ENCODE measurements around the gene KCNJ14. TPM values are rescaled to one million over a fixed set of nuclear protein-coding genes. Genes with fewer than 3 reads are reported as not detected.

Gene KCNJ14
- 1 to 10 TPM; 1.7 to 2.1 TPM for total RNA-seq

- ATAC-seq (replicated peaks), result no peak
- H3K4me3 Mint-ChIP-seq, result no peak within 1 kb of the TSS
- H3K36me3 Mint-ChIP-seq (ENCODE audit: low read depth), result peaks cover 89% of the 10 kb centered on the region
- peaks cover 8% of the 10 kb centered on the region for H3K4me1 Mint-ChIP-seq
- no peaks in the 10 kb centered on the region for H3K27me3 Mint-ChIP-seq
- no peaks in the 10 kb centered on the region for H3K9me3 Mint-ChIP-seq
- H3K27ac Mint-ChIP-seq, result peak within 1 kb of the TSS; percentile 37
Measured at GRCh38 chr19:48455171-48455907, at the start of gene KCNJ14. Gene KCNJ14, plus strand, starts transcription at chr19:48455574. Its CDS starts 6,151 bp downstream, at chr19:48461725.

- Mint-ChIP-seq H3K27me3 (peaks cover 5% of the 10 kb centered on the region), H3K27ac (no peak overlapping the region), H3K36me3 (ENCODE audit: low read depth) (no peaks in the 10 kb centered on the region), H3K9me3 (no peaks in the 10 kb centered on the region), H3K4me3 (no peak overlapping the region), H3K4me1 (peaks cover 7% of the 10 kb centered on the region)
- no peak for ATAC-seq (replicated peaks)
Measured at GRCh38 chr19:48405850-48406249, 49.5 kb upstream of the KCNJ14 start.

GRCh38 chr19:48413879-48414587 lies 41.3 kb upstream of the KCNJ14 start:
- H3K4me1 Mint-ChIP-seq, result peaks cover 15% of the 10 kb centered on the region
- H3K27me3 Mint-ChIP-seq, result no peaks in the 10 kb centered on the region
- no peak for ATAC-seq (replicated peaks)
- H3K4me3 Mint-ChIP-seq, result peak overlapping the region; percentile 15
- H3K36me3 Mint-ChIP-seq (ENCODE audit: low read depth), result no peaks in the 10 kb centered on the region
- no peaks in the 10 kb centered on the region for H3K9me3 Mint-ChIP-seq
- H3K27ac Mint-ChIP-seq, result no peak overlapping the region

- Mint-ChIP-seq H3K36me3 (ENCODE audit: low read depth) (no peaks in the 10 kb centered on the region), H3K9me3 (no peaks in the 10 kb centered on the region), H3K4me1 (peaks cover 19% of the 10 kb centered on the region), H3K27ac (no peak overlapping the region), H3K4me3 (peak overlapping the region; percentile 78), H3K27me3 (no peaks in the 10 kb centered on the region)
- ATAC-seq (replicated peaks), result peak; percentile 48
Measured at GRCh38 chr19:48415395-48415794, 40.0 kb upstream of the KCNJ14 start.

GRCh38 chr19:48415806-48416221 lies 39.6 kb upstream of the KCNJ14 start:
- Mint-ChIP-seq H3K27me3 (no peaks in the 10 kb centered on the region), H3K36me3 (ENCODE audit: low read depth) (no peaks in the 10 kb centered on the region), H3K4me3 (peak overlapping the region; percentile 78), H3K27ac (no peak overlapping the region), H3K4me1 (peaks cover 19% of the 10 kb centered on the region), H3K9me3 (no peaks in the 10 kb centered on the region)
- ATAC-seq (replicated peaks), result no peak

- Mint-ChIP-seq H3K27me3 (no peaks in the 10 kb centered on the region), H3K36me3 (ENCODE audit: low read depth) (no peaks in the 10 kb centered on the region), H3K4me3 (no peak overlapping the region), H3K27ac (no peak overlapping the region), H3K4me1 (peaks cover 19% of the 10 kb centered on the region), H3K9me3 (no peaks in the 10 kb centered on the region)
- no peak for ATAC-seq (replicated peaks)
Measured at GRCh38 chr19:48417421-48417820, 38.0 kb upstream of the KCNJ14 start.

- Mint-ChIP-seq H3K4me1 (peaks cover 19% of the 10 kb centered on the region), H3K27me3 (no peaks in the 10 kb centered on the region), H3K9me3 (no peaks in the 10 kb centered on the region), H3K36me3 (ENCODE audit: low read depth) (no peaks in the 10 kb centered on the region), H3K4me3 (peak overlapping the region; percentile 79), H3K27ac (peak overlapping the region; percentile 94)
- peak; percentile 72 for ATAC-seq (replicated peaks)
Measured at GRCh38 chr19:48418317-48419064, 36.9 kb upstream of the KCNJ14 start.

GRCh38 chr19:48419158-48419920 lies 36.0 kb upstream of the KCNJ14 start:
- Mint-ChIP-seq H3K36me3 (ENCODE audit: low read depth) (no peaks in the 10 kb centered on the region), H3K27ac (peak overlapping the region; percentile 94), H3K4me1 (peaks cover 19% of the 10 kb centered on the region), H3K9me3 (no peaks in the 10 kb centered on the region), H3K4me3 (peak overlapping the region; percentile 79), H3K27me3 (no peaks in the 10 kb centered on the region)
- ATAC-seq (replicated peaks), result peak; percentile 86

GRCh38 chr19:48421548-48421947 lies 33.8 kb upstream of the KCNJ14 start:
- no peak for ATAC-seq (replicated peaks)
- no peak overlapping the region for H3K27ac Mint-ChIP-seq
- H3K27me3 Mint-ChIP-seq, result no peaks in the 10 kb centered on the region
- no peaks in the 10 kb centered on the region for H3K9me3 Mint-ChIP-seq
- no peaks in the 10 kb centered on the region for H3K36me3 Mint-ChIP-seq (ENCODE audit: low read depth)
- H3K4me3 Mint-ChIP-seq, result no peak overlapping the region
- peaks cover 20% of the 10 kb centered on the region for H3K4me1 Mint-ChIP-seq

GRCh38 chr19:48424694-48425219 lies 30.6 kb upstream of the KCNJ14 start:
- Mint-ChIP-seq H3K27me3 (no peaks in the 10 kb centered on the region), H3K4me3 (no peak overlapping the region), H3K4me1 (peaks cover 6% of the 10 kb centered on the region), H3K9me3 (no peaks in the 10 kb centered on the region), H3K27ac (peak overlapping the region; percentile 75), H3K36me3 (ENCODE audit: low read depth) (no peaks in the 10 kb centered on the region)
- no peak for ATAC-seq (replicated peaks)

- Mint-ChIP-seq H3K27ac (no peak overlapping the region), H3K36me3 (ENCODE audit: low read depth) (no peaks in the 10 kb centered on the region), H3K27me3 (no peaks in the 10 kb centered on the region), H3K9me3 (no peaks in the 10 kb centered on the region), H3K4me1 (peaks cover 6% of the 10 kb centered on the region), H3K4me3 (no peak overlapping the region)
- ATAC-seq (replicated peaks), result no peak
Measured at GRCh38 chr19:48428670-48429069, 26.7 kb upstream of the KCNJ14 start.

- H3K4me3 Mint-ChIP-seq, result no peak overlapping the region
- no peaks in the 10 kb centered on the region for H3K36me3 Mint-ChIP-seq (ENCODE audit: low read depth)
- no peaks in the 10 kb centered on the region for H3K9me3 Mint-ChIP-seq
- no peaks in the 10 kb centered on the region for H3K4me1 Mint-ChIP-seq
- ATAC-seq (replicated peaks), result no peak
- H3K27me3 Mint-ChIP-seq, result peaks cover 20% of the 10 kb centered on the region
- no peak overlapping the region for H3K27ac Mint-ChIP-seq
Measured at GRCh38 chr19:48433337-48433736, 22.0 kb upstream of the KCNJ14 start.

- ATAC-seq (replicated peaks), result no peak
- no peaks in the 10 kb centered on the region for H3K4me1 Mint-ChIP-seq
- peaks cover 3% of the 10 kb centered on the region for H3K36me3 Mint-ChIP-seq (ENCODE audit: low read depth)
- no peaks in the 10 kb centered on the region for H3K9me3 Mint-ChIP-seq
- H3K27ac Mint-ChIP-seq, result no peak overlapping the region
- peaks cover 20% of the 10 kb centered on the region for H3K27me3 Mint-ChIP-seq
- no peak overlapping the region for H3K4me3 Mint-ChIP-seq
Measured at GRCh38 chr19:48436586-48436985, 18.8 kb upstream of the KCNJ14 start.

Measured in activated T-helper 17 cell treated with anti-CD3 and anti-CD28 coated beads, Interleukin-2, amount 50 U/mL, for 72 hours (primary cell).